HL-60 (cell line): ENCODE results near the gene DTWD2.

Experiments used
- DNase-seq, 2 experiments: peaks; one replicate each; pipeline ENCODE4 v3.0.0-alpha.2; 2010 to 2020; ENCODE audit warnings: low read depth in 1 of 2, low spot score in 1 of 2
- H3K27ac ChIP-seq: fragments of 250-450 bp; sonication (Bioruptor Pico); replicated peaks from 2 replicates; pipeline ENCODE4 v1.5.1; 2020; ENCODE audit warnings: mild to moderate bottlenecking, moderate library complexity
- H3K27me3 ChIP-seq: fragments of 250-450 bp; sonication (Bioruptor Pico); 2 replicates; pipeline ENCODE4 v1.5.1; 2021; ENCODE audit warnings: mild to moderate bottlenecking, moderate library complexity; ENCODE audit not compliant: insufficient read depth, poor library complexity, severe bottlenecking
- H3K4me3 ChIP-seq: replicated peaks from 2 replicates; pipeline ENCODE4 v1.5.1; 2011; ENCODE audit warnings: mild to moderate bottlenecking, control low read depth, low read length; ENCODE audit not compliant: insufficient read depth
- CTCF ChIP-seq: IDR thresholded peaks from one replicate; pipeline ENCODE4 v1.5.1; 2011; ENCODE audit warnings: low read length, control low read depth, inconsistent platforms; ENCODE audit not compliant: insufficient read depth
- GABPA ChIP-seq: IDR thresholded peaks from 2 replicates; pipeline ENCODE4 v1.6.1; 2012; ENCODE audit warnings: low read depth
- POLR2AphosphoS5 ChIP-seq: IDR thresholded peaks from 2 replicates; pipeline ENCODE4 v1.6.1; 2012; ENCODE audit warnings: low read depth
- REST ChIP-seq: IDR thresholded peaks from 2 replicates; pipeline ENCODE4 v1.6.1; 2012; ENCODE audit warnings: low read depth; ENCODE audit not compliant: insufficient replicate concordance
- SPI1 ChIP-seq: IDR thresholded peaks from 2 replicates; pipeline ENCODE4 v1.6.1; 2012; ENCODE audit warnings: low read depth, mild to moderate bottlenecking, borderline replicate concordance

Gene DTWD2

GRCh38 chr5:118924006-118924389, 64.3 kb downstream of the DTWD2 start:
- H3K4me3 ChIP-seq = no peak overlapping the region
- no peaks in the 10 kb centered on the region for H3K27me3 ChIP-seq
- DNase-seq = no peak
- no peak overlapping the region for H3K27ac ChIP-seq
- no peak for TF ChIP-seq REST
- TF ChIP-seq POLR2AphosphoS5 = no peak
- TF ChIP-seq GABPA = no peak
- no peak for TF ChIP-seq CTCF
- TF ChIP-seq SPI1 = no peak

GRCh38 chr5:118923295-118924005, 64.9 kb downstream of the DTWD2 start:
- no peak overlapping the region for H3K4me3 ChIP-seq
- H3K27ac ChIP-seq = peak overlapping the region; percentile 30; the same call in 1 of the 2 replicates
- TF ChIP-seq CTCF (no peak), POLR2AphosphoS5 (no peak), GABPA (no peak), REST (no peak), SPI1 (no peak)
- peak in 1 of 2 experiments; percentile 46 for DNase-seq
- H3K27me3 ChIP-seq = no peaks in the 10 kb centered on the region

- no peak for DNase-seq
- no peaks in the 10 kb centered on the region for H3K27me3 ChIP-seq
- no peak overlapping the region for H3K4me3 ChIP-seq
- no peak overlapping the region for H3K27ac ChIP-seq
- no peak for TF ChIP-seq CTCF
- no peak for TF ChIP-seq POLR2AphosphoS5
- no peak for TF ChIP-seq GABPA
- TF ChIP-seq REST = no peak
- TF ChIP-seq SPI1 = no peak
Observed at GRCh38 chr5:118921866-118922265, 66.5 kb downstream of the DTWD2 start.
